GM12873 (cell line): Measurements from ENCODE around the gene ANKRD17.

Experiments
- CTCF ChIP-seq: IDR thresholded peaks from 2 replicates; pipeline ENCODE4 v1.5.1; 2012; ENCODE audit warnings: low read depth, mild to moderate bottlenecking, moderate library complexity, low read length, control low read depth; ENCODE audit not compliant: insufficient read depth; ENCODE audit errors: missing control alignments

Gene ANKRD17

DNA sequence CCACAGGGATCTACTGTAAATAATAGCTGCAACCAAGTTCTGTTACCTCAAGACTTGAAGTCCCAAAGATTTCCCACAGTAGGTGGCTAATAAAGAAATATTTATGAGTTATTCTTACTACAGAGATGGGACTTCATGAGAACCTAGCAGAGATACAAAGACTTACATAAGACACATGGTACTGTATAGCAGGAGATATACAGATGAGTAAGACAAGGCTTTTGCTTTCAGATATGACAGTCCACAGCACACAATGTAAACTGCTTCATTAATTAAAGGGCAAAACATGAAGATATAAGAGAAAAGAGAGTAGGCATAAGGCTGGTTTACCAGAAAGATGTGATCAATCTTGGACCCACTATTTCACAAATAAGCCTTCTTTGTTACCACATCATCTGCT lies 6.6 kb downstream of the ANKRD17 start:
- TF ChIP-seq CTCF = no peak

GRCh38 chr4:73251384-73251783 lies 7.2 kb downstream of the ANKRD17 start:
- no peak for TF ChIP-seq CTCF

DNA sequence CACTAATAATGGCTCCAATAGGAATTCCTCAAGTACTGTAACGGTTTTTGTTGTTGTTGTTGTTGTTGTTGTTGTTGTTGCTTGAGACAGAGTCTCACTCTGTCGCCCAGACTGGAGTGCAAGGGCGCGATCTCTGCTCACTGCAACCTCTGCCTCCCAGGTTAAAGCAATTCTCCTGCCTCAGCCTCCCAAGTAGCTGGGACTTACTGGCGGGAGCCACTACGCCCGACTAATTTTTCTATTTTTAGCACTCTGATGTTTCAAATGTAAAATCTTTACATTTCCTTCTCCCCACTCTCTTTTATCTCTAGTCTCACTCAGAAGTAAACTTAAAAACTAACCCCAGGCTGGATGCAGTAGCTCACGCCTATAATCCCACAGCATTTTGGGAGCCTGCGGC lies 8.0 kb downstream of the ANKRD17 start:
- TF ChIP-seq CTCF = no peak

- TF ChIP-seq CTCF = no peak
These were observed 9.8 kb downstream of the ANKRD17 start for GRCh38 chr4:73248821-73249220.

DNA sequence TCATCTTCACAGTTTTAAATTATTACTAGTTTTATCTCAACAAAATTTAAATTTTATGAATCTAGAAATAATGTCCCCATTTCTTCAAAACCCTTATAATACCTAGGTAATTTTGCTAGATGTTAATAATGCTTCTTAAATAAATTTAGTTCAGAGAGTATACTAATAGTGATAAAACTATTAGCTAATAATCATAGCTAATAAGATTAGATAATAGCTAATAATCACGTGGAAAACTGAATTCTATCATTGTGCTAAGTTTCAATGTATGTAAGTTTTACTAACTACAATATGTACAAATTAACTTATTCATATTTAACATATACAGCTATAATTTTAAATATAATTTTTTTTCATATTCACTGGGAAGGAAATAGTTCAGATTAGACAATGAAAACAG lies 10.2 kb downstream of the ANKRD17 start:
- TF ChIP-seq CTCF = no peak

DNA sequence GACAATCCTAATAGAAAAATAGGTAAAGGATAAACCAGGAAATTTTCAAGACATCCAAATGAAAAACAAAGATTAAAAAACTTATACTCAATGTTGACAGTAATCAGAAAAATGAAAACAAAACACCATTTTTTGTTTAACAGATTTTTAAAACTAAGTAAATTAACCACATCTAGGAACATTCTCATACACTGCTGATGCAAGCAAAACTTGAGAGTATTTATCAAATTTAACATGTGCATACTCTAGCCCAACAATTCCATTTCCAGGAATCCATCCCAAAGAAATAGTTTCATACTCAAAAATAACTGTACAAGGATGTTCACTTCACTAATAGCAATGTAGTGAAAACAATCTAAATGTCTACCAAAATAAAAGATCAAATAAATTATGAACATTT lies 11.5 kb downstream of the ANKRD17 start:
- no peak for TF ChIP-seq CTCF

DNA sequence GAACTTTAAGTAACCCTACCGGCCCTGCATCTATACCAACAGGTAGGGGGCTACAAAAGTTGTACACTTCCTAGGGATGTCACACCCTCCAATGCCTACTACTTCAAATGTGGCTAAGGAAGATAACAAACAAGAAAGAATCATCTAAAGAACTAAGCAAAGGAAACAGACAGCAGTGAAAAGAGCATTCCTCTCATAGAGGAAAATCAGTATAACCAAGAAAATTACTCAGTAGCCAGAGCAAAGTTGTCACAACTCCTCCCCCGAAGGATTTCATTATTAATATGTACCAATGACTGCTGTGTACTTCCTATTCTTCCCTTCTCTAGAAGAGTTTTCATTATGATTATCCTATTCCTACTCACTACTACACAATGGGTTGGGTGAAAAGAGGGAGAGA lies 12.6 kb downstream of the ANKRD17 start:
- no peak for TF ChIP-seq CTCF
